HEK293 (cell line): ENCODE measurements around the gene ACSM4.

Experiments used
- CTCF ChIA-PET: fragments of 350-600 bp; formaldehyde crosslinking; extraction: SDS; loops from one replicate; lab custom pipeline; 2021; ENCODE audit warnings: antibody characterized with exemption; lab: Yijun Ruan, JAX
- POLR2A ChIA-PET: fragments of 300-600 bp; formaldehyde crosslinking; extraction: SDS; loops from one replicate; lab custom pipeline; 2020; ENCODE audit warnings: antibody characterized with exemption, inconsistent platforms; lab: Yijun Ruan, JAX
- H3K27ac ChIP-seq: fragments of 200-500 bp; sonication (Bioruptor generic); 2 replicates; pipeline ENCODE4 v1.5.1; 2014; ENCODE audit warnings: low read depth, low read length, control low read depth, inconsistent platforms; ENCODE audit errors: extremely low read depth
- H3K36me3 ChIP-seq, 2 experiments: fragments of 200-500 bp in 1 of 2; sonication (Bioruptor generic) in 1 of 2; 1 replicate in 1 of 2; 2 replicates in 1 of 2; pipeline ENCODE4 v1.5.1; 2014 to 2017; ENCODE audit warnings: inconsistent platforms in 2 of 2, low read length in 2 of 2; ENCODE audit not compliant: control insufficient read depth in 2 of 2, insufficient read depth in 1 of 2
- H3K4me1 ChIP-seq: fragments of 200-500 bp; sonication (Bioruptor generic); 2 replicates; pipeline ENCODE4 v1.5.1; 2014; ENCODE audit warnings: mild to moderate bottlenecking, low read length, inconsistent platforms; ENCODE audit not compliant: control insufficient read depth, insufficient read depth
- H3K4me3 ChIP-seq: 2 replicates; pipeline ENCODE4 v1.5.1; 2011; ENCODE audit warnings: low read depth, mild to moderate bottlenecking, control low read depth, low read length, moderate library complexity
- H3K9me3 ChIP-seq: fragments of 200-500 bp; sonication (Bioruptor generic); 2 replicates; pipeline ENCODE4 v1.5.1; 2014; ENCODE audit warnings: low read depth, low read length, inconsistent platforms; ENCODE audit not compliant: control insufficient read depth, insufficient read depth
- CTCF ChIP-seq: fragments of 450-650 bp; formaldehyde crosslinking; IDR thresholded peaks from 2 replicates; pipeline ENCODE4 v1.5.1; 2016; ENCODE audit warnings: missing biosample characterization, missing genetic modification characterization
- GFI1B ChIP-seq: fragments of 450-650 bp; formaldehyde crosslinking; IDR thresholded peaks from 2 replicates; pipeline ENCODE4 v1.5.1; 2016; ENCODE audit warnings: missing biosample characterization, missing genetic modification characterization
- KLF7 ChIP-seq: fragments of 450-650 bp; formaldehyde crosslinking; IDR thresholded peaks from 2 replicates; pipeline ENCODE4 v1.5.1; 2016; ENCODE audit warnings: missing biosample characterization, missing genetic modification characterization, borderline replicate concordance
- OVOL3 ChIP-seq: fragments of 450-650 bp; formaldehyde crosslinking; IDR thresholded peaks from 2 replicates; pipeline ENCODE4 v1.5.1; 2016; ENCODE audit warnings: missing biosample characterization, missing genetic modification characterization
- SETDB1 ChIP-seq: IDR thresholded peaks from one replicate; pipeline ENCODE4 v1.6.1; 2017; ENCODE audit warnings: mild to moderate bottlenecking, low read length, moderate library complexity, mixed read lengths; ENCODE audit not compliant: insufficient read length
- ZBTB21 ChIP-seq: fragments of 450-650 bp; formaldehyde crosslinking; IDR thresholded peaks from 2 replicates; pipeline ENCODE4 v1.5.1; 2017; ENCODE audit warnings: missing biosample characterization, missing genetic modification characterization
- ZBTB7A ChIP-seq: fragments of 450-650 bp; formaldehyde crosslinking; IDR thresholded peaks from 2 replicates; pipeline ENCODE4 v1.5.1; 2016; ENCODE audit warnings: low read depth, missing biosample characterization, missing genetic modification characterization
- ZFP37 ChIP-seq: fragments of 450-650 bp; formaldehyde crosslinking; IDR thresholded peaks from 2 replicates; pipeline ENCODE4 v1.5.1; 2016; ENCODE audit warnings: missing biosample characterization, missing genetic modification characterization
- ZNF37A ChIP-seq: fragments of 450-650 bp; IDR thresholded peaks from 2 replicates; pipeline ENCODE4 v1.5.1; 2018; ENCODE audit warnings: missing biosample characterization, missing genetic modification characterization
- ZNF404 ChIP-seq: fragments of 450-650 bp; formaldehyde crosslinking; IDR thresholded peaks from 2 replicates; pipeline ENCODE4 v1.5.1; 2017; ENCODE audit warnings: missing biosample characterization, missing genetic modification characterization
- ZNF473 ChIP-seq: fragments of 450-650 bp; formaldehyde crosslinking; IDR thresholded peaks from 2 replicates; pipeline ENCODE4 v1.5.1; 2017; ENCODE audit warnings: missing biosample characterization, missing genetic modification characterization
- ZNF654 ChIP-seq: fragments of 450-650 bp; formaldehyde crosslinking; IDR thresholded peaks from 2 replicates; pipeline ENCODE4 v1.5.1; 2016; ENCODE audit warnings: low read depth, missing biosample characterization, missing genetic modification characterization
- ZNF747 ChIP-seq: fragments of 450-650 bp; formaldehyde crosslinking; IDR thresholded peaks from 2 replicates; pipeline ENCODE4 v1.5.1; 2016; ENCODE audit warnings: missing biosample characterization, missing genetic modification characterization
- ZNF776 ChIP-seq: fragments of 450-650 bp; formaldehyde crosslinking; IDR thresholded peaks from 2 replicates; pipeline ENCODE4 v1.5.0; 2017; ENCODE audit warnings: missing biosample characterization, missing genetic modification characterization, borderline replicate concordance
- TF ChIP-seq, protein P1 (sequence below): fragments of 450-650 bp; formaldehyde crosslinking; IDR thresholded peaks from 2 replicates; pipeline ENCODE4 v1.5.1; 2016; ENCODE audit warnings: missing biosample characterization, missing genetic modification characterization

ACSM4 gene

GRCh38 chr12:7374423-7375144 lies 70.7 kb downstream of the ACSM4 start:
- ChIA-PET POLR2A (no interaction called here), CTCF (interaction anchor here (1.0 to 2.2 kb wide), 3 partner anchors 85 to 268 kb away, joined by 3 to 10 read pairs (median 4); no protein-coding TSS in a partner anchor)
- H3K4me3 ChIP-seq: no peak overlapping the region
- no peak overlapping the region for H3K27ac ChIP-seq
- no peaks in the 10 kb centered on the region for H3K36me3 ChIP-seq
- H3K9me3 ChIP-seq: no peaks in the 10 kb centered on the region
- no peaks in the 10 kb centered on the region for H3K4me1 ChIP-seq
- TF ChIP-seq ZNF747 (tag by site-specific recombination) (no peak), ZNF654 (tag by site-specific recombination) (peak; percentile 57), CTCF (peak; percentile 31; the same call in 1 of the 2 replicates)

GRCh38 chr12:7375145-7375543 lies 71.3 kb downstream of the ACSM4 start:
- no peaks in the 10 kb centered on the region for H3K36me3 ChIP-seq
- no peaks in the 10 kb centered on the region for H3K9me3 ChIP-seq
- no peaks in the 10 kb centered on the region for H3K4me1 ChIP-seq
- CTCF ChIA-PET: interaction anchor here (0.6 to 1.4 kb wide), 3 partner anchors 85 to 293 kb away, joined by 3 to 4 read pairs (median 3); no protein-coding TSS in a partner anchor
- POLR2A ChIA-PET: no interaction called here
- H3K27ac ChIP-seq: no peak overlapping the region
- TF ChIP-seq ZNF776 (no peak), OVOL3 (tag by site-specific recombination) (no peak)
- H3K4me3 ChIP-seq: no peak overlapping the region

GRCh38 chr12:7376196-7376595 lies 72.3 kb downstream of the ACSM4 start:
- no peaks in the 10 kb centered on the region for H3K9me3 ChIP-seq
- POLR2A ChIA-PET: no interaction called here
- no peak overlapping the region for H3K27ac ChIP-seq
- H3K36me3 ChIP-seq: no peaks in the 10 kb centered on the region
- no peak overlapping the region for H3K4me3 ChIP-seq
- TF ChIP-seq, protein P1, sequence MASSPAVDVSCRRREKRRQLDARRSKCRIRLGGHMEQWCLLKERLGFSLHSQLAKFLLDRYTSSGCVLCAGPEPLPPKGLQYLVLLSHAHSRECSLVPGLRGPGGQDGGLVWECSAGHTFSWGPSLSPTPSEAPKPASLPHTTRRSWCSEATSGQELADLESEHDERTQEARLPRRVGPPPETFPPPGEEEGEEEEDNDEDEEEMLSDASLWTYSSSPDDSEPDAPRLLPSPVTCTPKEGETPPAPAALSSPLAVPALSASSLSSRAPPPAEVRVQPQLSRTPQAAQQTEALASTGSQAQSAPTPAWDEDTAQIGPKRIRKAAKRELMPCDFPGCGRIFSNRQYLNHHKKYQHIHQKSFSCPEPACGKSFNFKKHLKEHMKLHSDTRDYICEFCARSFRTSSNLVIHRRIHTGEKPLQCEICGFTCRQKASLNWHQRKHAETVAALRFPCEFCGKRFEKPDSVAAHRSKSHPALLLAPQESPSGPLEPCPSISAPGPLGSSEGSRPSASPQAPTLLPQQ (tag by site-specific recombination): no peak
- no peak for TF ChIP-seq GFI1B (tag by site-specific recombination)
- no peak for TF ChIP-seq ZBTB21
- TF ChIP-seq ZNF473 (tag by site-specific recombination): no peak
- TF ChIP-seq ZNF404: no peak
- TF ChIP-seq ZBTB7A (tag by site-specific recombination): no peak
- no peak for TF ChIP-seq KLF7 (tag by site-specific recombination)
- TF ChIP-seq ZFP37 (tag by site-specific recombination): no peak
- TF ChIP-seq SETDB1: no peak
- no peak for TF ChIP-seq ZNF37A (tag by site-specific recombination)
- CTCF ChIA-PET: interaction anchor here (1.4 kb wide), 1 partner anchor 84 kb away, joined by 4 read pairs; no protein-coding TSS in a partner anchor
- no peaks in the 10 kb centered on the region for H3K4me1 ChIP-seq
